ENCODE data around the gene FAAH. TPM values are rescaled to one million over a fixed set of nuclear protein-coding genes. Genes with fewer than 3 reads are reported as not detected.

FAAH gene
- total RNA-seq, 1 experiment from 2014 or later: 3.8 TPM

GRCh38 chr1:46449223-46450159 lies 55.4 kb downstream of the FAAH start:
- DNase-seq (ENCODE audit: low read depth): no peak

- no peak for DNase-seq (ENCODE audit: low read depth)
Measured at GRCh38 chr1:46450160-46450517, 56.0 kb downstream of the FAAH start.

DNA sequence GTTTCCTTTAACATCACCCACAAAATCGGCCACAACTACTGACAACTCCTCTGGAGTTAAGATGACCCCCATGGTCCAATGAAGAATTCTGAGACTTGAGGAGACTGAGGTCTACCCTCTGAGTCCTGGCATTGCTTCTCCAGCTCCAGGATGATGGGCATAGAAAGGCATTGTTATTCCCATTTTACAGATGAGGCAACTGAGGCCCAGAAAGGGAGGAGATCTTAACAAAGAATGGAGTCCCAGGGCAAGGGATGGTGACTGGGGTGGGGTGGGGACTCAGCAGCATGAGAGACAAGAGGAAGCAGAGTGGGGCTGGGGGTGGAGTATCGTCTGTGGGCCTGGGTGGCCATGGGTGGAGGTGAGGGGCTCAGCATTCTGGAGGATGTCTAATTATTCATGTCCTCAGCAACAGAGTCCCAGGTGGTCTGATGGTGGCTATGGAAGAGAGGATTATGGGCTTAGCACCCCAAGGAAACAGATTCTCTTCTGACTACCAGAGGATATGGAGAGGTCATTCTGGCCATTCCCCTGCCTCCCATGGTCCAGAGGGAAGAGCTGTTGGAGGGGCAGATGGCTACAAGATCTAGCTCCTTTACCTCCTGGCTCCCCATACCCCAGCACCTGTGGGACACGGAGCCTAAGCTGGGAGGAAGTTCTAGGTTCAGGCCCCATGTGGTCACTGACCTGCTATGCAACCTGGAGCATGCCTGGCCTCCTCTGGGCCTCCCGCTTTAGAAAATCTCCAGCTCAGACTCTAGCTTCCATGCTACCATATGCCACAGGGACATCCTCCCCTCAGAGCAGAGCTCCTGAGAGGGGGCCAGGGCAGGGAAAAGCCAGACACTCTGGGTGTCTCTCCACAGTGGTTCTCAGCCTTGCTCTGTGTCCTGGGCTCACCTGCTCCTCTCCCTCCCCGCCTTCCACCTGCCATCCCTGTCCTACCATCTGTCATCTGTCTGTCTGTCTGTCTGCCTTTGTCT lies 58.1 kb downstream of the FAAH start:
- DNase-seq (ENCODE audit: low read depth): no peak

DNA sequence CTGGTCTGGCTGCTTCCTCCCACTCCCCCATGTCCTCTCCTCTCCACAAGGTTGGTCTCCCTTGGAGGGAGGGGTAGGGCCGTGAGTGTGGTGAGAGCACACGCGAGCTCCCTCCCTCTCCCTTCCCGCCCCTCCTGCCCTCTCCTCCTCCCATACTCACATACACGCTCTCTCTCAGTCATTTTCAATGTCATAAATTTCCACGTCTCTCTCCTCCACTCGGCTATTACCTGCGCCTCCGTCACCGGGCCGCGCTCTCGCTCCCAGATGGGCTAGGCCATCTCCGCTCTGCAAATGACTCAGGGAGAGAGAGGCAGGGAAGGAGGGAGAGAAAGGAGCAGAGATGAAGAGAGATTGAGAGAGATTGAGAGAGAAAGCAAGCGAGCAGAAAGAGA lies 58.8 kb downstream of the FAAH start:
- no peak for DNase-seq (ENCODE audit: low read depth)

GRCh38 chr1:46453449-46453848 lies 59.3 kb downstream of the FAAH start:
- no peak for DNase-seq (ENCODE audit: low read depth)

DNA sequence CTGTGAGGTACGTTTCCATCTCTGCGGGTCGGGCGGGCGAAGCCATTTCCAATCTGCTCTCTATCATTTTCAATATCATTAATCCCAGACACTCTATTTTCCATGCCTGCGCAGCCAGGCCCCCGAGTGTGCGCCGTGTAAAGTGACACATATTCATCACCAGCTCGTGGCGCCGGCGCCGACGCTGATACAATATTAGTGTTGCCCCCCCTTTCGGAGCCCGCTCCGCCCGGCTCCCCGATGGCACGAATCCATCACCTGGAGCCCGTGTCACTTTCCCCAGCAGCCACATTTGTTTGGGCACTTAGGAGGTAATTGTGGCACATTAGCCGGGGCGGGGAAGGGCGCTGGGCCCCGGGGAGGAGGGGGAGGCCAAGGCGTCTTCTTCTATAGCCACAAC lies 61.8 kb downstream of the FAAH start:
- DNase-seq (ENCODE audit: low read depth): no peak

- DNase-seq (ENCODE audit: low read depth): peak; percentile 33
Measured at GRCh38 chr1:46456411-46456963, 62.4 kb downstream of the FAAH start.

GRCh38 chr1:46457178-46457577 lies 63.1 kb downstream of the FAAH start:
- DNase-seq (ENCODE audit: low read depth): no peak

GRCh38 chr1:46458190-46458589 lies 64.1 kb downstream of the FAAH start:
- DNase-seq (ENCODE audit: low read depth): no peak

DNA sequence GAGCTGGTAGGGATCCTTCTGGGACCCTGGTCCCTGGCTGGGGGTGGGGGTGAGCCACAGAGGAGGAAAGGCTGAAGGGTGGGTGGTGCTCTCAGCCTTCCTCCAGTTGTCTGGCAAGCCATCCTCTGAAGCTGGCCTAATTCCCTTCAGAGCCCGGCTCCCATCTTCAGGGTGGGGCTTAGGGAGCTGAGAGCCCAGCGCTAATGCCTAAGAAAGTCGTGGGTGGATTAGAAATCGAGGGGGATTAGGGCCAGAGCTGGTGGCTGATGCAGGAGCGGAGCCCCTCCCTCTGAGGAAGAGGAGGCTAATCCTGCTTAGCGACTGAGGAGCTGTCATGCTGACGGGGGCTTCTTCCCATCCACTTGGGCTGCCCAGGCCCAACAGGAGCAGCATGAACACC lies 64.7 kb downstream of the FAAH start:
- no peak for DNase-seq (ENCODE audit: low read depth)

DNA sequence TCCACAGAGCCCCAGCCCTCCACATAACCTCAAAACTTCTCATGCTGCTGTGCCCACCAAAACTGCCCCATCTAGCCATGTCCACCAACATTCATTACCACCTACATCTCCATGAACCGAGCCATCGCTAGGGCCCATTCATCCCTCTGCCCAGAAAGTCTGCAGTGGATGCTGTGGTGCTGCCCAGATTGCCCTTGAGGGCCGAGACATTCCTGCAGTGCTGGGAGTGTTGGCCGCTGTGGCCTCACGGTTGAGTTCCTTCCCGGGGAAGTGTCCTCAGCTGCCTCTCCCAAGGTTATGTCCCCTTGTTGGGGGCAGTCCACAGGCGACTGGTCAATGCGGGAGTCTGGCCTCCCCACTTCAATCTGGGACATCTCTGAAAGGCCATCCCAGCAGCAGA lies 65.2 kb downstream of the FAAH start:
- DNase-seq (ENCODE audit: low read depth): no peak

GRCh38 chr1:46461017-46461808 lies 67.1 kb downstream of the FAAH start:
- DNase-seq (ENCODE audit: low read depth): no peak

- DNase-seq (ENCODE audit: low read depth): peak; percentile 82
Measured at GRCh38 chr1:46461809-46462448, 67.8 kb downstream of the FAAH start.

Other genes starting within 250 kb of the FAAH start
- 2.7 TPM in 1 of 2 replicates, not detected in the other for gene TSPAN1, start 219.2 kb upstream of the FAAH start, total RNA-seq (2014; rRNA removed; shearing (Covaris generic))
- not detected in 2 replicates for gene P3R3URF, start 217.8 kb upstream of the FAAH start, total RNA-seq (2014; rRNA removed; shearing (Covaris generic))
- gene POMGNT1, start 195.9 kb upstream of the FAAH start, total RNA-seq (2014; rRNA removed; shearing (Covaris generic)): 59.4 and 62.5 TPM in 2 replicates
- not detected in 2 replicates for gene LURAP1, start 191.0 kb upstream of the FAAH start, total RNA-seq (2014; rRNA removed; shearing (Covaris generic))
- 19.9 and 22.5 TPM in 2 replicates for gene RAD54L, start 146.6 kb upstream of the FAAH start, total RNA-seq (2014; rRNA removed; shearing (Covaris generic))
- gene LRRC41, start 90.7 kb upstream of the FAAH start, total RNA-seq (2014; rRNA removed; shearing (Covaris generic)): 50.2 and 61.0 TPM in 2 replicates
- 1,306 and 1,452 TPM in 2 replicates for gene UQCRH, start 90.6 kb upstream of the FAAH start, total RNA-seq (2014; rRNA removed; shearing (Covaris generic))
- 22.3 and 30.6 TPM in 2 replicates for gene NSUN4, start 53.5 kb upstream of the FAAH start, total RNA-seq (2014; rRNA removed; shearing (Covaris generic))
- gene DMBX1, start 95.5 kb downstream of the FAAH start, total RNA-seq (2014; rRNA removed; shearing (Covaris generic)): 0.80 and 2.1 TPM in 2 replicates
- gene KNCN, start 157.3 kb downstream of the FAAH start, total RNA-seq (2014; rRNA removed; shearing (Covaris generic)): not detected in 2 replicates
- 8.9 and 21.5 TPM in 2 replicates for gene MKNK1, start 210.0 kb downstream of the FAAH start, total RNA-seq (2014; rRNA removed; shearing (Covaris generic))
- gene MOB3C, start 222.5 kb downstream of the FAAH start, total RNA-seq (2014; rRNA removed; shearing (Covaris generic)): 4.0 and 5.1 TPM in 2 replicates

All from Daoy (cell line).